B cell (primary cell): Measurements from ENCODE around the gene WDFY2. TPM values are rescaled to one million over a fixed set of nuclear protein-coding genes. Genes with fewer than 3 reads are reported as not detected.

Experiments
- ATAC-seq: fragments of 200-7000 bp; cut with Tn5 transposase; one replicate; pipeline ENCODE4 v1.10.0; 2021; ENCODE audit warnings: low read depth, mild to moderate bottlenecking, moderate number of reproducible peaks, moderate library complexity
- CTCF ChIA-PET: fragments of 350-600 bp; sonication (Branson Sonifier 250); formaldehyde crosslinking; loops from one replicate; lab custom pipeline; 2021; ENCODE audit warnings: antibody characterized with exemption, inconsistent platforms; lab: Charles Lee
- POLR2A ChIA-PET: fragments of 350-600 bp; sonication (Branson Sonifier 250); formaldehyde crosslinking; loops from one replicate; lab custom pipeline; 2021; ENCODE audit warnings: antibody characterized with exemption; lab: Charles Lee
- DNase-seq: peaks from one replicate; pipeline ENCODE4 v3.0.0; 2013
- H2AFZ ChIP-seq: 2 replicates; pipeline ENCODE4 v1.6.1; 2012; ENCODE audit warnings: mild to moderate bottlenecking, low read depth, low read length; ENCODE audit not compliant: insufficient read depth, poor library complexity, severe bottlenecking
- H3K27ac ChIP-seq, 2 donors: 1 replicate in 1 of 2; 2 replicates in 1 of 2; pipeline ENCODE4 v1.5.1; 2012 to 2013; ENCODE audit warnings: low read length in 2 of 2, mild to moderate bottlenecking in 2 of 2, moderate library complexity in 1 of 2
- H3K27me3 ChIP-seq, 4 experiments: fragments of 200-600 bp in 1 of 4; sonication (generic) in 1 of 4; replicated peaks in 1 of 4; 1 replicate in 2 of 4; 2 replicates in 2 of 4; pipeline versions ENCODE4 v1.6.1 to v1.7.0; 2013 to 2016; ENCODE audit warnings: low read length in 3 of 4, mild to moderate bottlenecking in 2 of 4, mixed read lengths in 1 of 4, moderate library complexity in 1 of 4; ENCODE audit not compliant: insufficient read depth in 4 of 4, control insufficient read depth in 3 of 4; ENCODE audit errors: control extremely low read depth in 1 of 4
- H3K36me3 ChIP-seq, 2 experiments: replicated peaks in 1 of 2; 1 replicate in 1 of 2; 2 replicates in 1 of 2; pipeline versions ENCODE4 v1.6.1 to v1.7.1; 2013; ENCODE audit warnings: low read length in 1 of 2; ENCODE audit not compliant: insufficient read depth in 2 of 2, control insufficient read depth in 1 of 2; ENCODE audit errors: control extremely low read depth in 1 of 2, extremely low read depth in 1 of 2
- H3K4me1 ChIP-seq, 2 donors: fragments of 200-600 bp in 1 of 2; sonication (generic) in 1 of 2; 1 replicate in 1 of 2; 2 replicates in 1 of 2; pipeline versions ENCODE4 v1.5.1 to v1.6.1; 2013 to 2017; ENCODE audit warnings: low read length in 2 of 2; ENCODE audit not compliant: control insufficient read depth in 2 of 2, insufficient read depth in 2 of 2
- H3K4me2 ChIP-seq: replicated peaks from 2 replicates; pipeline ENCODE3; 2012; ENCODE audit warnings: mild to moderate bottlenecking, low read depth, low read length; ENCODE audit not compliant: poor library complexity, severe bottlenecking
- H3K4me3 ChIP-seq, 5 experiments: fragments of 200-600 bp in 1 of 5; sonication (generic) in 1 of 5; 1 replicate in 3 of 5; 2 replicates in 2 of 5; pipeline versions ENCODE4 v1.5.1 to v1.7.0; 2011 to 2016; ENCODE audit warnings: low read length in 4 of 5, mild to moderate bottlenecking in 4 of 5, low read depth in 2 of 5, control low read depth in 1 of 5, moderate library complexity in 1 of 5; ENCODE audit not compliant: insufficient read depth in 1 of 5; ENCODE audit errors: control extremely low read depth in 1 of 5, extremely low read depth in 1 of 5
- H3K79me2 ChIP-seq: fragments of 200-600 bp; sonication (generic); one replicate; pipeline ENCODE4 v1.6.0; 2016; ENCODE audit warnings: low read length; ENCODE audit not compliant: control insufficient read depth, insufficient read depth
- H3K9ac ChIP-seq: fragments of 200-600 bp; sonication (generic); 2 replicates; pipeline ENCODE4 v1.6.1; 2017; ENCODE audit warnings: mild to moderate bottlenecking, low read length, moderate library complexity
- H3K9me3 ChIP-seq, 3 donors: one replicate each; pipeline versions ENCODE4 v1.6.1 to v1.7.1; 2013; ENCODE audit warnings: low read length in 2 of 3; ENCODE audit not compliant: control insufficient read depth in 2 of 3, insufficient read depth in 1 of 3; ENCODE audit errors: control extremely low read depth in 1 of 3
- H4K20me1 ChIP-seq: 2 replicates; pipeline ENCODE4 v1.6.0; 2012; ENCODE audit warnings: mild to moderate bottlenecking, low read length; ENCODE audit not compliant: insufficient read depth, control insufficient read depth, poor library complexity, severe bottlenecking
- H3K27ac Mint-ChIP-seq: one replicate; pipeline ENCODE4 v1.8.0; 2021; ENCODE audit warnings: mixed read lengths
- H3K27me3 Mint-ChIP-seq: one replicate; pipeline ENCODE4 v1.8.0; 2021; ENCODE audit warnings: mixed read lengths
- H3K4me1 Mint-ChIP-seq: one replicate; pipeline ENCODE4 v1.8.0; 2021; ENCODE audit warnings: mixed read lengths
- H3K4me3 Mint-ChIP-seq: one replicate; pipeline ENCODE4 v1.8.0; 2021; ENCODE audit warnings: mixed read lengths
- H3K9me3 Mint-ChIP-seq: one replicate; pipeline ENCODE4 v1.8.0; 2022; ENCODE audit warnings: mixed read lengths; ENCODE audit not compliant: insufficient read depth
- CTCF ChIP-seq: fragments of 200-600 bp; IDR thresholded peaks from one replicate; pipeline ENCODE4 v1.8.0; 2022; ENCODE audit warnings: antibody characterized with exemption, mild to moderate bottlenecking
- EZH2 ChIP-seq: IDR thresholded peaks from 2 replicates; pipeline ENCODE4 v1.6.1; 2012; ENCODE audit warnings: borderline replicate concordance, low read depth, mild to moderate bottlenecking, moderate library complexity, low read length; ENCODE audit not compliant: insufficient read depth, poor library complexity, severe bottlenecking
- WGBS: methylation state at CpG from one replicate; pipeline ENCODE4 v1.1.5; 2013; ENCODE audit warnings: missing lambda C conversion rate; ENCODE audit not compliant: insufficient coverage; 5-methylcytosine and 5-hydroxymethylcytosine counted together
- intact Hi-C: fragments of 100-400 bp; cut with micrococcal nuclease; formaldehyde crosslinking; loops from one replicate; pipeline ENCODE4 v1.10.0; 2022
- polyA plus RNA-seq: library from polyadenylated mRNA; depleted of rRNA; stranded (reverse); fragments of >200 nt; gene quantifications from 2 replicates; pipeline ENCODE4 v1.2.3, GENCODE V29; 2012
- total RNA-seq, 2 donors: library from RNA; stranded (reverse); fragments of 120-200 nt in 1 of 2; gene quantifications; 1 replicate in 1 of 2; 2 replicates in 1 of 2; pipeline versions ENCODE4 v1.2.3 to v1.2.4, GENCODE V29; 2013 to 2022

WDFY2 gene
- total and polyA plus RNA-seq, 2 donors (not counting 1 experiment from before 2014, with no cell fraction given) = 12.4 to 47.7 TPM

- no CpG with 5 or more reads among the region's 1 CpG for WGBS
- Histone ChIP-seq H3K9me3 (no peaks in the 10 kb centered on the region), H3K27ac (no peak overlapping the region), H3K79me2 (peaks cover 96% of the 10 kb centered on the region), H2AFZ (no peak overlapping the region), H3K4me3 (no peak overlapping the region), H3K36me3 (no peaks in the 10 kb centered on the region), H3K4me1 (peaks cover 12 to 13% of the 10 kb centered on the region in 2 donors), H4K20me1 (peaks cover 37% of the 10 kb centered on the region), H3K9ac (no peak overlapping the region), H3K4me2 (no peak overlapping the region), H3K27me3 (no peaks in the 10 kb centered on the region)
- TF ChIP-seq CTCF (no peak), EZH2 (no peak)
- Mint-ChIP-seq H3K4me3 (no peak overlapping the region), H3K27me3 (no peaks in the 10 kb centered on the region), H3K4me1 (peaks cover 23% of the 10 kb centered on the region), H3K27ac (no peak overlapping the region), H3K9me3 (no peaks in the 10 kb centered on the region)
- CTCF ChIA-PET = interaction anchor here (1.4 kb wide), 1 partner anchor 179 kb away, joined by 3 read pairs; no protein-coding TSS in a partner anchor
- ATAC-seq = no peak
- no peak for DNase-seq
- intact Hi-C loops = loop anchor here (5.0 kb wide), 1 partner anchor 39 kb away; no protein-coding TSS in a partner anchor
- POLR2A ChIA-PET = no interaction called here
Measured at GRCh38 chr13:51618626-51619025, 34.4 kb downstream of the WDFY2 start.

- Histone ChIP-seq H3K27ac (no peak overlapping the region), H3K9ac (no peak overlapping the region), H3K4me2 (no peak overlapping the region), H3K27me3 (no peaks in the 10 kb centered on the region), H4K20me1 (peaks cover 43% of the 10 kb centered on the region), H3K4me3 (no peak overlapping the region), H2AFZ (no peak overlapping the region), H3K9me3 (no peaks in the 10 kb centered on the region), H3K36me3 (no peaks in the 10 kb centered on the region), H3K4me1 (peaks cover 7 to 8% of the 10 kb centered on the region in 2 donors), H3K79me2 (peaks cover 97% of the 10 kb centered on the region)
- ChIA-PET CTCF (interaction anchor here (1.4 kb wide), 1 partner anchor 178 kb away, joined by 3 read pairs; no protein-coding TSS in a partner anchor), POLR2A (no interaction called here)
- no peak overlapping the region for H3K27ac Mint-ChIP-seq
- H3K9me3 Mint-ChIP-seq = no peaks in the 10 kb centered on the region
- intact Hi-C loops = loop anchor here (5.0 kb wide), 1 partner anchor 38 kb away; no protein-coding TSS in a partner anchor
- no peak for TF ChIP-seq CTCF
- no peak for TF ChIP-seq EZH2
- no peak for DNase-seq
- 86% methylated on average over 1 of the region's 2 CpGs for WGBS
- peaks cover 21% of the 10 kb centered on the region for H3K4me1 Mint-ChIP-seq
- no peaks in the 10 kb centered on the region for H3K27me3 Mint-ChIP-seq
- H3K4me3 Mint-ChIP-seq = no peak overlapping the region
- no peak for ATAC-seq
Measured at GRCh38 chr13:51619614-51620013, 35.4 kb downstream of the WDFY2 start.
